ENCODE measurements around the gene MGAT5.

The MGAT5 gene

DNA sequence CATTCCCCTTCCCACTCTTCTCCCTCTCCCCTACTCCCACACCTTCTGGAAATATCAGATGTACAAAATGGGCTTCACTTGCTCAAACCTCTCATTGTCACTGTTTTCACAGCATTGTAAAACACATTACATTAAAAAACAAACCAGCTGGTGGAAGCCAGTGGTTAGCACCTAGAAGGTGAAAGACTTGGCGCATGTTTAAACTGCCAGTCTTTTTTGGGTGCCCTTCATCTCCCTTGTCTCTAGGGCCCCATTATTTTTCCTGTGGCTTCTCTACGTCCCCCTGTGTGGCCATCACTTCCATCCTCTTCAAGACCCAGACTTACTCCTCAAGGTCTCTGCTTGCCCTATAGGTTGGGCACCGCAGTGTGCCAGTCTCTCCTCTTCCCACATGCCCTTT, 34.9 kb downstream of the MGAT5 start:
- TF ChIP-seq, protein P1, sequence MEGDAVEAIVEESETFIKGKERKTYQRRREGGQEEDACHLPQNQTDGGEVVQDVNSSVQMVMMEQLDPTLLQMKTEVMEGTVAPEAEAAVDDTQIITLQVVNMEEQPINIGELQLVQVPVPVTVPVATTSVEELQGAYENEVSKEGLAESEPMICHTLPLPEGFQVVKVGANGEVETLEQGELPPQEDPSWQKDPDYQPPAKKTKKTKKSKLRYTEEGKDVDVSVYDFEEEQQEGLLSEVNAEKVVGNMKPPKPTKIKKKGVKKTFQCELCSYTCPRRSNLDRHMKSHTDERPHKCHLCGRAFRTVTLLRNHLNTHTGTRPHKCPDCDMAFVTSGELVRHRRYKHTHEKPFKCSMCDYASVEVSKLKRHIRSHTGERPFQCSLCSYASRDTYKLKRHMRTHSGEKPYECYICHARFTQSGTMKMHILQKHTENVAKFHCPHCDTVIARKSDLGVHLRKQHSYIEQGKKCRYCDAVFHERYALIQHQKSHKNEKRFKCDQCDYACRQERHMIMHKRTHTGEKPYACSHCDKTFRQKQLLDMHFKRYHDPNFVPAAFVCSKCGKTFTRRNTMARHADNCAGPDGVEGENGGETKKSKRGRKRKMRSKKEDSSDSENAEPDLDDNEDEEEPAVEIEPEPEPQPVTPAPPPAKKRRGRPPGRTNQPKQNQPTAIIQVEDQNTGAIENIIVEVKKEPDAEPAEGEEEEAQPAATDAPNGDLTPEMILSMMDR (IDR thresholded peaks at IDR 0.05): no peak

DNA sequence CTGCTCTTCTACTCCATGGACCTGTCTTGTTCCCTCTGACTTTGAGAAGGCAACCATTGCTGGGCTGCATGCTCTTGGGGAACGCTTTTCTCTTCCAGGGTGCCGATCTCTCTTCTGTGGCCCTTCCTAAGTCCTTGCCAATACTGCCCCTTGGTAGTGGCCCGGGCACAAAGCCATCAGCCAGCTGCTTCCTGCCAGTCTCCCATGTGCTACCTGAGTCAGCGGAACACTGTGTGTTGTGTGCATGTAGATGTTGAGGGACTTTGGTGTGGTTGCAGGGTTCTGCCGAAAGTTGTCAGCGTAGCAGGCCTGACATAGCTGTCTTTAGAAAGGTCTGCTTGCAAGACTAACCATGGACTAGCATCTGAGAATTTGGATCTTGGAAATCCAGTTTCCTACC, 35.4 kb downstream of the MGAT5 start:
- TF ChIP-seq, protein P1 (IDR thresholded peaks at IDR 0.05): no peak

DNA sequence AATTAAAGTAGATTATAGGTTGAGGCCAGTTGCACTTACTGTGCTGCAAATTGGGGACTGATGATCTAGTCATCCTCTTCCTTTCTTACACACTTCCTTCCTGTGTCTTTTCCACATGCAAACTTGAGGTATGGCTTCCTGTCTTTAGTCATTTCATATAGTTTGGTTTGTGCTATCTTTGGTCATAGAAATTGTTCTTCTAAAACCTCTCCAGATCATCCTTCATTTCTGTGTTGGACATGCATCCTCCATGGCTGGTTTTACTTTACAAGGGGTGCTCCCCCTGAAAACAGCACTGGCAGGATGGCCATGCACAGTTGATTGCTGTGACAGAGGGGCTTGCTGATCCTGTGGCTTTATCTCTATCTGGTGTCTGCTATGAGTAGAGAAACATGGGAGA, 36.5 kb downstream of the MGAT5 start:
- TF ChIP-seq, protein P1 (IDR thresholded peaks at IDR 0.05): no peak

DNA sequence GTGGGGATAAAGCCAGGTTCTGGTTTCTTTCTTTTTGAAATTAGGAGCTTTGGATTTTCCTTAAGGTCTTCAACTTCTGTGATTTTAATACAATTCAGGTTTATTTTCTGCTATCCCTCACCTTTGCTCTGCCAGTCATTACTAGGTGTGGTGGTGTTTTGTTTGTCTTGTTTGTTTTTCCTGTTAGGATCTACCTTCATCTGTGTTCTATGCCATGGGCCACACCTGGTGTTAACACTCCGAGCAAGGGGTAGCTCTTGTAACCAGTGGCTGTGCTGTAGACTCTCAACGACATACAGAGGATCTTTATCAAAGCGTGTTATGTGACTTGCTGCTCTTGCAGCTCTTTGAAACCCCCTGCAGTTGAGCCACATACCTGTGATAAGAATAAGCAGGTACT, 38.6 kb downstream of the MGAT5 start:
- TF ChIP-seq, protein P1 (IDR thresholded peaks at IDR 0.05): no peak

DNA sequence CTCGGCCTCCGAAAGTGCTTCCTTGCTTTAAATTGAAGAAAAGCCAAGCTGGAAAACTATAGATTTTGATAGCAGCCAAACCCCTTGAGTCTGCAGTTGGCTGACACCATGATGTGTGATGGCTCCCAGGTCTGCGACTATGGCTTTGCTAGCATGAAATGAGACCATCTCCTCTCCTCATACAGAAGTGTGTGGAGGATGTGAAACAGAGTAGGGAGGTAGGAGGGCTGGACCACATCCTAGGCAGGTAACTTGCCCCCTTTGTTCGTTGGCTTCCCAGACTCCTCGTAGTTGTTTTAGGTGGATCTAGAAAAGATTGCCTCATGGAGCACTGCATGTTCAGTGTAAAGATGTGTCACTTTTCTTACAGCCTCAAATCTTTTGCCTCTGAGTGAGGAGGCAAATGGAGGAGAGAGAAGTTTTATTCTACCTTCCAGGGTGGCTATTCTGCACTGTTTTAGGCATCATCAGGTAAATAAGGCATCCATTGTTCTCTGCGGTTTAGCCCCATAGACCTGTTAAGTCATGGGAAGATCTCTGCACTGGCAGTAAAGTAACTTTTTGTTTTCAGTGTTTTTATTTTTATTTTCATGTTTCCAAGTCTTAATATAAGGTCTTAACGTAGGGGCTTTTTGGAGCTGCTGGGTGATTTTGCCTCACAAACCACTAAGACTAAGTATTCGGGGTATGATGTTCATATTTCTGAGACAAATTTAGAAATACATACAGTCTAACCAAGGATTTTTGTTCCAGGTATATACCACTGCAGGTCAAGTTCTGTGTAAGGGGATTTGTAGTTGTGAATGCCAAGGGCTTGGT, 40.1 kb downstream of the MGAT5 start:
- TF ChIP-seq, protein P1 (IDR thresholded peaks at IDR 0.05): no peak

DNA sequence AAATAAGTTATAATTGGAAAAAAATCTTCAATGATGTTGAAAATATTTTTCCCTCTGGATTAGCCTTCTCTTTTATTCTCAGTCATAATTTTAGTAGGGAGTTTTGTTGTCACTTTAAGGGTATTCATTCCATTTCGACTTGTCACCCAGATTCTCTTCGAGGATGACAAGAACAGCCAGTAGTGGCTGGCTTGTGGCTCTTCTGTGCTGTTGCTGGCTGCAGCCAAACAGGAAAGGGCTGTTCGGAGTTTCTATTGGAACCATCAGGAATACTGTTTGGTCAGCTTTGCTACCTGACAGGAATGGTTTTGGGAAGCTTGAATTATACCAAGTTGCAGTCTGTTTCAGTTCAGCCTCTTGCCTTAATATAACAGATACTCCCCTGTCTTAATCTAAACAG, 41.6 kb downstream of the MGAT5 start:
- TF ChIP-seq, protein P1 (IDR thresholded peaks at IDR 0.05): no peak

DNA sequence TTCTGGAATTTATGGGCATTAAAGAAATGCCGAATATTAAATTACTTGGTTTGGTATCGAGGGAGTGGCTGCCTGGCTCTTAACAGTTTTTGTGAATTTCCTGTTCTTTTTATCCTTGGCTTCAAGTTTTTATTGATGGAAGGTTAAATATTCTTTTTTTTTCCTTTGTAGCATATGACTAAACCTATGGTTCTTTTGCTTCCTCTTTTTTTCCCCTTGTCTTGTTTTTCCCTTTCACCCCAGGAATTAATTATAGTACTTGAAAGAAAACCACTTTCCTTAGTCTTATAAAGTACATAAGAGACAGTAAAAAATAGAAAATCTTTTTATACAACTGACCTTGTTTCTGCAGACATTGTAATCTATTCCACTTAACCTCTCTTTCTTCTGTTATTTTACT, 42.4 kb downstream of the MGAT5 start:
- TF ChIP-seq, protein P1 (IDR thresholded peaks at IDR 0.05): no peak
